GM18505 (cell line): Measurements from ENCODE around the gene ZNF335.
"Not testable (repeated sequence)": the region's sequence is repeated elsewhere in the genome, so short reads cannot be mapped to it uniquely, and the experiment has no call there.

Source experiments
- ATAC-seq: cut with Tn5 transposase; IDR thresholded peaks from one replicate; pipeline ENCODE4 v1.9.1; 2021; ENCODE audit not compliant: unreplicated experiment
- POLR2A ChIP-seq: IDR thresholded peaks from 4 replicates; pipeline ENCODE4 v1.6.1; 2011; ENCODE audit warnings: borderline replicate concordance; ENCODE audit not compliant: insufficient read depth, insufficient read length; ENCODE audit errors: extremely low read depth

ZNF335 gene

GRCh38 chr20:46009816-46010215 lies 37.8 kb upstream of the ZNF335 start:
- no peak for TF ChIP-seq POLR2A
- ATAC-seq = no peak

DNA sequence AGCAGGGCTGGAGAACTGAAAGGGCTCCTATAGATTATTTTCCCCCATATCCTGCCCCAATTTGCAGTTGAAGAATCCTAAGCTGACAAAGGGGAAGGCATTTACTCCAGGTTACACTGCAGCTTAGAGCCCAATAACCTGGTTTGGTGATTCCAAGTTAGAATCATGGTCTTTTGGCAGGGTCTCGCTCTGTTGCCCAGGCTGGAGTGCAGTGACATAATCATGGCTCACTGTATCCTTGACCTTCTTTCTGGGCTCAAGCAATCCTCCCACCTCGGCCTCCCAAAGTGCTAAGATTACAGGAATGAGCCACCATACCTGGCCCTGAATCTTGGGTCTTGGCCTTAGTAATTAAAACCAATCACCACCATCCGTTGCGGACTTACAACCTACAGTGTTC lies 35.7 kb upstream of the ZNF335 start:
- no peak for TF ChIP-seq POLR2A
- ATAC-seq = no peak

- ATAC-seq = no peak
- TF ChIP-seq POLR2A = no peak
Measured at GRCh38 chr20:46006964-46007363, 35.0 kb upstream of the ZNF335 start.

- TF ChIP-seq POLR2A = no peak
- ATAC-seq = no peak
Measured at GRCh38 chr20:46006022-46006705, 34.2 kb upstream of the ZNF335 start.

DNA sequence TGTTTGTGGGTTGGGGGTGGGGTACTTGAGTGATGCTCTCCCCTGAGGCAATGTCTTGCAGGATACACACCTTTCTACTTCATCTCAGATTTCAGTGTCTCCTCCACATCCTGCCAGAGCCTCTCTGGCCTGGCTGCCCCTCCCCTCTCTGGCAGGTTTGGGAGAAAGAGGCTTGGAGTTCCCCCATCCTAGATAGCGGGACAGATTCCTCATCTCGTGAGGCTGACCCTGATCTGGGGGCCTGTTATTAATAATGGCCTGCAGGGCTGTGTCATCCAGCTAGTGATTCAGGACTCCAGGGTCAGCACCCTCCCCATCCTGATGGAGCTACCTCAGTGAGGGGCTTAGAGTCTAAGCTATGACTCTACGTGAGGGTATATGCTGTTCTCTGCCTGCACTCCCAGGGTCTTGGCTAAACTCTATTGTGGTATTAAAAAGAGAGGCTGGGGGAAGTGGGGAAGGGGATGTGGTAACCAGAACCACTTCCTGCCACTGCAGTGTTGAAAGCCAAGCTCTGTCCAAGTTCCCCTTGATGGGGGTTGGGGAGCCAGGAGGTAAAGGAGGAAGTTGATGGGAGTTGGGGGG lies 33.0 kb upstream of the ZNF335 start:
- TF ChIP-seq POLR2A = no peak
- no peak for ATAC-seq

GRCh38 chr20:46004187-46004586 lies 32.2 kb upstream of the ZNF335 start:
- TF ChIP-seq POLR2A = no peak
- no peak for ATAC-seq

GRCh38 chr20:46002008-46002407 lies 30.0 kb upstream of the ZNF335 start:
- TF ChIP-seq POLR2A = no peak
- ATAC-seq = no peak

GRCh38 chr20:46001498-46001897 lies 29.5 kb upstream of the ZNF335 start:
- TF ChIP-seq POLR2A = no peak
- no peak for ATAC-seq

DNA sequence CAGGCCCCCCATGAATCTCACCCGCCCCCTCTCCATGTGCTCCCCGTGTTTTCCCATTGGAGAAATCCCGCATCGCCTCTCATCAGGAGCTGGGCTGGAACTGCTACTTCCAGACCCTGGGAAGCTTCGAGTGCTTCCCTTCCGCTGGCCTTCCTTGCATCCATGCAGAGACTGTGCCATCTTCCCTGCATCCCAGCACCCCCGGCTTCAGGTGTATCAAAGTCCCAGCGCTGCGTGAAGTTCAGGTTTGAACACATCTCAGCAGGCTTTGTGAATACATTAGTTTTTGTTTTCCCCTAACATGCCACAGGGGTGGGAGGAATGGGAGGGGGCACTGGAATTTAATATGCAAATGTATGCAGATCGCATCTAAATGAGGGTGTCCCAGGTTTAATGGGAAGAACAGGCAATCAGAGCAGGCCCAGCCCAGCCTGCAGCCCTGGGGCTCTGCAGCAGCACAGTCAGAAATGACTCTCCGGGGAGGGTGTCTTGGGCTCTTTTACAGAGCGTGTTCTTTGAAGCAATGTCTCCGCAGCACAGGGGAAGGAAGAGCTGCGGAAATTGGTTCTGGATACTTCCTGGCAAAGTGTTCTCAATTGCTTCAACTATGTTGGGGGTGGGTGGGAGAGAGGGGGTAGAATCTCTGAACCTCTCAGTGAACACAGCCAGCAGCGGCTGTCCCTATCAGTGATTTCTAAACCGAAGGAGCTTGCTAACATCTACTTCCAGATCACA lies 28.4 kb upstream of the ZNF335 start:
- no peak for ATAC-seq

GRCh38 chr20:45999557-46000261 lies 27.7 kb upstream of the ZNF335 start:
- no peak for TF ChIP-seq POLR2A
- ATAC-seq = no peak

More for the DNA sequence above, 28.4 kb upstream of the ZNF335 start:
- TF ChIP-seq POLR2A = no peak

- ATAC-seq = no peak
- TF ChIP-seq POLR2A = no peak
Measured at GRCh38 chr20:45998761-45999160, 26.8 kb upstream of the ZNF335 start.

GRCh38 chr20:45998337-45998736 lies 26.3 kb upstream of the ZNF335 start:
- TF ChIP-seq POLR2A = no peak
- ATAC-seq = no peak

DNA sequence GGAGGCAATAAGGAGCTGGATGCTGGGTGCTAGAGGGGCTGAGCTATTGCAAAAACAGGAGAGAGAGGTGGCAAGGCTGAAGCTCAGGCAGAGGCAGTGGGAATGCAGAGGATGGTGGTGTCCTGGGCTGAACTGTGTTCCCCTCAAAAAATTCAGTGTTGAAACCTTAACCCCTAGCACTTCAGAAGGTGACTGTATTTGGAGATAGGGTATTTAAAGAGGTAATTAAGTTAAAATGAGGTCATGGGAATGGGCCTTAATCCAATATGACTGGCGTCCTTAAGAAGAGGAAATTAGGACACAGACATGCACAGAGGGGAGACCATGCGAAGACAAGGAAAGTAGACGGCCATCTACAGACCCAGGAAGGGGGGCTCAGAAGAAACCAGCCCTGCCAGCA lies 25.2 kb upstream of the ZNF335 start:
- no peak for ATAC-seq
- TF ChIP-seq POLR2A = no peak

DNA sequence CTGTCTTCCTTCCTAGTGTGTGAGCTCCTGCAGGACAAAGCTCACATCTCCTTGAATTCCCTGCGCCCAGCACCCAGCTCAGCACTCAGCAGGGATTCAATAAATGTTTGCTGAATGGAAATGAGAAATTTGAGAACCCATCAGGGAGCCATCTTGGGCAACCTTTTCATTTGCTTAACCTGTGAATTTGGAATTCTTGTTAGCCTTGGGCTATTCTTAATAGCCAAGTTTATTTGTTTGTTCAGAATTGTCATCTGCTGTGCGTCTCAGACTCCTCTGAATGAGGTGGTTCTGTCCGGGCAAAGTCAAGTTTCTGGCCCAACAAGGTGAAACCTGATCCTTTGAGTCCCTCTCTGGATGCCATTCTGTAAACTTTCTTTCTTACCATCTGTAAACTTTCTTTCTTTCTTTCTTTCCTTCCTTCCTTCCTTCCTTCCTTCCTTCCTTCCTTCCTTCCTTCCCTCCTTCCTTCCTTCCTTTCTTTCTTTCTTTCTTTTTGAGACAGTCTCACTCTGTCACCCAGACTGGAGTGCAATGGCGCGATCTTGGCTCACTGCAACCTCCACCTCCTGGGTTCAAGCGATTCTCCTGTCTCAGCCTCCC lies 23.6 kb upstream of the ZNF335 start:
- not testable (repeated sequence) for ATAC-seq
